Measurements from ENCODE around the gene FHIT.

Gene FHIT

DNA sequence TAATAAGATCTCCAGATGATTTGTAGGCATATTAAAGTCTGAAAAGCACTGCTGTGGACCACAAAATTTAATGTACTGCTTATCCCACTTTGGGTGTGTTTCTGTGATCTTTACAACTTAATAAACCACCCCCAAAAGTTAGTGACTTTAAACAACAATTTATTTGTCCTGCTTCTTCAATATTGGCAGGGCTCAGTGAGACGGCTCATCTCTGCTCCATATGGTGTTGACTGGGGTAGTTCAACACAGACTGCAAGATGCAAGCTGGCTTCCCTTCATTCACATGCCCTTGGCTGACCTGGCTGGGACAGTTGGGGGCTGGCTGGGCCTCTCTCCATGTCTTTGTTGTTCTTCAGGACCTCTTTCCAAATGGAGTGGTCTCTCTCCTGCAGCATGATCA is 337.8 kb downstream of the FHIT start:
- Mint-ChIP-seq H3K27ac (no peak overlapping the region), H3K4me1 (peaks cover 3% of the 10 kb centered on the region), H3K27me3 (ENCODE audit: low read depth, poor library complexity) (peaks cover 10% of the 10 kb centered on the region), H3K9me3 (peaks cover 25% of the 10 kb centered on the region), H3K4me3 (no peak overlapping the region), H3K36me3 (ENCODE audit: low read depth) (peaks cover 16% of the 10 kb centered on the region)
- DNase-seq, result no peak
- TF ChIP-seq, protein P1, sequence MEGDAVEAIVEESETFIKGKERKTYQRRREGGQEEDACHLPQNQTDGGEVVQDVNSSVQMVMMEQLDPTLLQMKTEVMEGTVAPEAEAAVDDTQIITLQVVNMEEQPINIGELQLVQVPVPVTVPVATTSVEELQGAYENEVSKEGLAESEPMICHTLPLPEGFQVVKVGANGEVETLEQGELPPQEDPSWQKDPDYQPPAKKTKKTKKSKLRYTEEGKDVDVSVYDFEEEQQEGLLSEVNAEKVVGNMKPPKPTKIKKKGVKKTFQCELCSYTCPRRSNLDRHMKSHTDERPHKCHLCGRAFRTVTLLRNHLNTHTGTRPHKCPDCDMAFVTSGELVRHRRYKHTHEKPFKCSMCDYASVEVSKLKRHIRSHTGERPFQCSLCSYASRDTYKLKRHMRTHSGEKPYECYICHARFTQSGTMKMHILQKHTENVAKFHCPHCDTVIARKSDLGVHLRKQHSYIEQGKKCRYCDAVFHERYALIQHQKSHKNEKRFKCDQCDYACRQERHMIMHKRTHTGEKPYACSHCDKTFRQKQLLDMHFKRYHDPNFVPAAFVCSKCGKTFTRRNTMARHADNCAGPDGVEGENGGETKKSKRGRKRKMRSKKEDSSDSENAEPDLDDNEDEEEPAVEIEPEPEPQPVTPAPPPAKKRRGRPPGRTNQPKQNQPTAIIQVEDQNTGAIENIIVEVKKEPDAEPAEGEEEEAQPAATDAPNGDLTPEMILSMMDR (IDR thresholded peaks at IDR 0.05), result no peak

DNA sequence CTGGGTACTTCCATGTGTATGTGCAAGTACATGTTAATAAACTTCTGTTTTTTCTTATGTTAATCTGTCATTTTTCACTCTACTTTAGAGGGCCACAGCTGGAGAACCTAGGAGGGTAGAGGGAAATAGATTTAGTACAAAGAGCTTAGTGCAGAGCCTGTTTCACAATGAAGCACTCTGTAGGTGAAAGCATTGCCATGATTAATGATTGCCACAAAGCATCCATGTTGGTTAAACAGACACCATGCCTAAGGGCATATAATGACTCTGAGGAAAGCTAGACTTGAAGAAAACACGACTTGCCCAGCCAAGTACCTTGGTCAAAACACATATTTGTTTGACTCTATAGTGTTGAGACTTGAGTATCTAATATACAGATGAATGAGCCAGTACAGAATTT is 338.4 kb downstream of the FHIT start:
- TF ChIP-seq, protein P1 (IDR thresholded peaks at IDR 0.05), result no peak
- Mint-ChIP-seq H3K9me3 (peaks cover 25% of the 10 kb centered on the region), H3K27ac (no peak overlapping the region), H3K4me1 (no peaks in the 10 kb centered on the region), H3K4me3 (no peak overlapping the region), H3K27me3 (ENCODE audit: low read depth, poor library complexity) (peaks cover 7% of the 10 kb centered on the region), H3K36me3 (ENCODE audit: low read depth) (peaks cover 16% of the 10 kb centered on the region)
- no peak for DNase-seq

DNA sequence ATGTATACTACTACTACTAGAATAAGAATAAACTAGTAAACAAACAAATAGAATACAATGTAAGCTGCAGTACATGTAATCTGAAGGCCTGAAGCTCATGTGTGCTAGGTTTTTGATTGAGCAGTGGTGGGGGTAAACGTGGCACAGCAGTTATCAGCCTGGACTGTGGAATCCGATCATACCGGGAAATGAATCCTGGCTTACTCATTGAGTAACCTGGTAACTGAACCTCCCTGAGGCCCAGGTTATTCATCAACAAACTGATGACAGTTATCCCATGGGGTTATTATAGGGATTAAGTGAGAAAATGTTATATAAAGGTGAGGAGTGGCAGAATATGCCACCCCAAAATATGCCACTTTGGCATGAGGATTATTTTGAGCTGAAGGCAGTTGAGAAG is 339.1 kb downstream of the FHIT start:
- no peak overlapping the region for H3K4me3 Mint-ChIP-seq
- H3K36me3 Mint-ChIP-seq (ENCODE audit: low read depth), result peaks cover 16% of the 10 kb centered on the region
- DNase-seq, result no peak
- TF ChIP-seq, protein P1 (IDR thresholded peaks at IDR 0.05), result no peak
- H3K4me1 Mint-ChIP-seq, result no peaks in the 10 kb centered on the region
- H3K27me3 Mint-ChIP-seq (ENCODE audit: low read depth, poor library complexity), result peaks cover 3% of the 10 kb centered on the region
- no peak overlapping the region for H3K27ac Mint-ChIP-seq
- peaks cover 25% of the 10 kb centered on the region for H3K9me3 Mint-ChIP-seq

DNA sequence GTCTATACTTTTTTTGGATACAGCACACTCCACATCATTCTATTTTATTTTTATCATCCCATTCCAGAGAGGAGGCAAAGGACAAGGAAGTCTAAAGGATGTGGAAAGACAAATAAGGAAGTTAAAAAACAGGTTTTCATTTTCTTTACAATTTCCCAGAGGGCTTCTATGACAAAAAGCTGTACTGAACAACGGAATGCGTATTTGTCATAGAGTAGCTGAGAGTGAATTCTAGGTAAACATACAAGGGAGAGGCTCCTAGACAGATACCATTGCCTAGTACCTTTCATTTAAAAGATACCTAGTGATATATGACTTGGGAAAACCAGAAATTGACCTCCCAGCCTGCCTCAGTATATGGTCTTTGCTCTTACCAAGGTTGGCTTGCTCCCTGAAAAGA is 341.7 kb downstream of the FHIT start:
- no peak overlapping the region for H3K4me3 Mint-ChIP-seq
- H3K9me3 Mint-ChIP-seq, result peaks cover 25% of the 10 kb centered on the region
- peaks cover 16% of the 10 kb centered on the region for H3K36me3 Mint-ChIP-seq (ENCODE audit: low read depth)
- no peak overlapping the region for H3K27ac Mint-ChIP-seq
- no peaks in the 10 kb centered on the region for H3K4me1 Mint-ChIP-seq
- TF ChIP-seq, protein P1 (IDR thresholded peaks at IDR 0.05), result no peak
- no peak for DNase-seq
- peaks cover 3% of the 10 kb centered on the region for H3K27me3 Mint-ChIP-seq (ENCODE audit: low read depth, poor library complexity)

DNA sequence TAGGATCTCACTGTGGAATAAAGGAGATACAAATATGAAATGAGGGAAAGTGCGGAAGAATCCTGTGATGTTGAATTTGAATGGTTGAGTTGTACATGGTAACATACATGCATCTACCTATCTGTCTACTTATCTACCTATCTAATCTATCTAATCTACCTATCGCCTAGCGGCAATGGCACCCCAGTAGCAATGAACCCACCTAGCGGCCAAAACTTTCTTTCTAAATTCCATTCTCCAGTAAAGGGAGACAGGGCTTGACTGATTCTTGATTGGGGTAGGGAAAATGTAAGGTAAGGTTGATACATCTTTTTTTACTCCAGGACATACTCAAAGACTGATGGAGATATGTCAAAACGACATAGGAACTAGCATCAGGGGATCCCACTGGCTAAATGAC is 345.0 kb downstream of the FHIT start:
- no peak for DNase-seq

DNA sequence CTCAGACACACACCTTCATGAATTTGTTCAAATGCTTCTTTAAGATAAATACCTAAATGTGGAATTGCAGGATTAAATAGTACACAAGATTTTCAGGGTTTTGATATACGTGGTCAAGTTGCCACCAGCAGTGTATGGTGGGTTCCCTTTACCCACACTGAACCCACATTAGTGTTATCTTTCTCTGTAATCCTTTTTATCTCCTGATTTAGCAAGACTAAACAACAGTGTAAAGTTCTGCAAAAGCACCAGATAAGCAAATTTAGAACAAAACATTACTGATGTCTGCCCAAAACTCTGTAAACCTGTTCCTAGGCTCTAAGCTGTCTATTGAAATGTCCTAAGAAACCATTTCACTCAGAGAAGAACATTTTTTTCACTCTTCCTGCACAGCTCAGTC is 352.9 kb downstream of the FHIT start:
- no peaks in the 10 kb centered on the region for H3K9me3 Mint-ChIP-seq
- H3K27ac Mint-ChIP-seq, result peak overlapping the region; percentile 58
- H3K4me1 Mint-ChIP-seq, result peaks cover 43% of the 10 kb centered on the region
- H3K4me3 Mint-ChIP-seq, result no peak overlapping the region
- no peaks in the 10 kb centered on the region for H3K36me3 Mint-ChIP-seq (ENCODE audit: low read depth)
- H3K27me3 Mint-ChIP-seq (ENCODE audit: low read depth, poor library complexity), result no peaks in the 10 kb centered on the region
- TF ChIP-seq, protein P1 (IDR thresholded peaks at IDR 0.05), result no peak
- DNase-seq, result no peak

More for the DNA sequence above, 345.0 kb downstream of the FHIT start:
- Mint-ChIP-seq H3K36me3 (ENCODE audit: low read depth) (peaks cover 3% of the 10 kb centered on the region), H3K4me3 (no peak overlapping the region), H3K9me3 (peaks cover 3% of the 10 kb centered on the region), H3K4me1 (no peaks in the 10 kb centered on the region), H3K27me3 (ENCODE audit: low read depth, poor library complexity) (no peaks in the 10 kb centered on the region), H3K27ac (no peak overlapping the region)
- TF ChIP-seq, protein P1 (IDR thresholded peaks at IDR 0.05), result no peak
